PC-9 (cell line): Measurements from ENCODE around the gene LRSAM1. TPM values are rescaled to one million over a fixed set of nuclear protein-coding genes. Genes with fewer than 3 reads are reported as not detected.

Source experiments
- BruUV-seq: library from RNA; stranded (reverse); fragments of 400-500 nt; replicated peaks from 2 replicates; lab custom pipeline; 2021; lab: Mats Ljungman, UMichigan
- CTCF ChIA-PET: fragments of 300-600 bp; sonication (Branson Sonifier 250); formaldehyde crosslinking; loops from one replicate; lab custom pipeline; 2022; ENCODE audit warnings: antibody characterized with exemption; lab: Charles Lee
- POLR2A ChIA-PET: fragments of 300-600 bp; sonication (Branson Sonifier 250); formaldehyde crosslinking; loops from one replicate; lab custom pipeline; 2022; ENCODE audit warnings: antibody characterized with exemption; ENCODE audit not compliant: unreplicated experiment; lab: Charles Lee
- DNase-seq, 2 experiments: peaks; one replicate each; pipeline versions ENCODE4 v3.0.0 to v3.0.0-alpha.2; 2015 to 2022; ENCODE audit warnings: mixed read lengths in 1 of 2
- H2AFZ ChIP-seq: fragments of 200-600 bp; sonication (generic); 2 replicates; pipeline ENCODE4 v1.8.1; 2017; ENCODE audit warnings: antibody characterized with exemption
- H3F3A ChIP-seq: fragments of 200-600 bp; sonication (generic); 2 replicates; pipeline ENCODE4 v1.8.1; 2017; ENCODE audit warnings: antibody characterized with exemption, mild to moderate bottlenecking, low read depth; ENCODE audit not compliant: insufficient read depth
- H3K27ac ChIP-seq: fragments of 200-600 bp; sonication (generic); 2 replicates; pipeline ENCODE4 v1.6.1; 2016; ENCODE audit warnings: mixed run types
- H3K27me3 ChIP-seq: fragments of 200-600 bp; sonication (generic); 2 replicates; pipeline ENCODE4 v1.6.1; 2016; ENCODE audit warnings: low read depth, mixed run types; ENCODE audit not compliant: insufficient read depth
- H3K36me3 ChIP-seq: fragments of 200-600 bp; sonication (generic); 2 replicates; pipeline ENCODE4 v1.6.1; 2016; ENCODE audit warnings: low read depth, mixed run types
- H3K4me1 ChIP-seq: fragments of 200-600 bp; sonication (generic); replicated peaks from 2 replicates; pipeline ENCODE4 v1.6.1; 2016; ENCODE audit warnings: mixed run types; ENCODE audit not compliant: insufficient read depth
- H3K4me2 ChIP-seq: fragments of 200-600 bp; sonication (generic); 2 replicates; pipeline ENCODE4 v1.6.1; 2017; ENCODE audit warnings: mixed run types
- H3K4me3 ChIP-seq: fragments of 200-600 bp; sonication (generic); 2 replicates; pipeline ENCODE4 v1.6.1; 2016; ENCODE audit warnings: mixed run types
- H3K79me2 ChIP-seq: fragments of 200-600 bp; sonication (generic); 2 replicates; pipeline ENCODE4 v1.6.1; 2017; ENCODE audit warnings: low read depth, mixed run types
- H3K9me2 ChIP-seq: fragments of 200-600 bp; sonication (generic); 2 replicates; pipeline ENCODE4 v1.8.1; 2017; ENCODE audit warnings: mild to moderate bottlenecking; ENCODE audit not compliant: insufficient read depth
- H3K9me3 ChIP-seq: fragments of 200-600 bp; sonication (generic); 2 replicates; pipeline ENCODE4 v1.8.1; 2016; ENCODE audit warnings: low read depth; ENCODE audit not compliant: insufficient read depth
- H4K20me1 ChIP-seq: fragments of 200-600 bp; sonication (generic); 2 replicates; pipeline ENCODE4 v1.8.1; 2017; ENCODE audit not compliant: insufficient read depth
- CTCF ChIP-seq: fragments of 200-600 bp; sonication (generic); conservative IDR thresholded peaks from 2 replicates; pipeline ENCODE4 v1.6.1; 2017; ENCODE audit warnings: mixed run types, antibody characterized with exemption, mild to moderate bottlenecking, moderate library complexity
- EZH2 ChIP-seq: fragments of 200-600 bp; sonication (generic); IDR thresholded peaks from 2 replicates; pipeline ENCODE4 v1.8.0; 2017; ENCODE audit warnings: antibody characterized with exemption, low read depth
- intact Hi-C: fragments of 100-400 bp; cut with micrococcal nuclease; formaldehyde crosslinking; loops from one replicate; pipeline ENCODE4 v1.10.0; 2022; ENCODE audit not compliant: unreplicated experiment
- total RNA-seq: library from RNA; stranded (reverse); gene quantifications from 2 replicates; pipeline ENCODE4 v1.2.3, GENCODE V29; 2021

Gene LRSAM1
- total RNA-seq, 1 experiment from 2014 or later = 44.0 TPM

- DNase-seq = no peak
- H3K79me2 ChIP-seq = no peaks in the 10 kb centered on the region
- H3K4me2 ChIP-seq = no peak overlapping the region
- H2AFZ ChIP-seq = no peak overlapping the region
- H3K27me3 ChIP-seq = no peaks in the 10 kb centered on the region
- POLR2A ChIA-PET = no interaction called here
- no peak overlapping the region for H3K4me3 ChIP-seq
- no peaks in the 10 kb centered on the region for H3K9me2 ChIP-seq
- no peak overlapping the region for H3K27ac ChIP-seq
- CTCF ChIA-PET = no interaction called here
- H3F3A ChIP-seq = peaks cover 48% of the 10 kb centered on the region
- H3K9me3 ChIP-seq = no peaks in the 10 kb centered on the region
- H3K4me1 ChIP-seq = peaks cover 14% of the 10 kb centered on the region
- intact Hi-C loops = loop anchor here (5.0 kb wide), 1 partner anchor 415 kb away; the partner anchor contains the start of gene ST6GALNAC4
- no TSS peak for BruUV-seq
- peaks cover 4% of the 10 kb centered on the region; the same call in 1 of the 2 replicates for H3K36me3 ChIP-seq
- peaks cover 9% of the 10 kb centered on the region; the same call in 1 of the 2 replicates for H4K20me1 ChIP-seq
- TF ChIP-seq EZH2 (no peak), CTCF (no peak)
These were observed 50.6 kb downstream of the LRSAM1 start for GRCh38 chr9:127501821-127502343.

GRCh38 chr9:127502706-127503378, 51.5 kb downstream of the LRSAM1 start:
- H3K9me2 ChIP-seq = no peaks in the 10 kb centered on the region
- peaks cover 42% of the 10 kb centered on the region for H3F3A ChIP-seq
- no peaks in the 10 kb centered on the region for H3K36me3 ChIP-seq
- no peak overlapping the region for H2AFZ ChIP-seq
- no peaks in the 10 kb centered on the region for H3K27me3 ChIP-seq
- H3K27ac ChIP-seq = no peak overlapping the region
- no peak for DNase-seq
- no TSS peak for BruUV-seq
- intact Hi-C loops = loop anchor here (5.0 kb wide), 1 partner anchor 414 kb away; the partner anchor contains the start of gene ST6GALNAC4
- H3K4me1 ChIP-seq = peaks cover 9% of the 10 kb centered on the region
- TF ChIP-seq EZH2 (no peak), CTCF (no peak)
- no peaks in the 10 kb centered on the region for H3K9me3 ChIP-seq
- no peak overlapping the region for H3K4me2 ChIP-seq
- H4K20me1 ChIP-seq = peaks cover 6% of the 10 kb centered on the region; the same call in 1 of the 2 replicates
- CTCF ChIA-PET = no interaction called here
- no peaks in the 10 kb centered on the region for H3K79me2 ChIP-seq
- POLR2A ChIA-PET = interaction anchor here (0.8 kb wide), 1 partner anchor 34 kb away, joined by 3 read pairs; no protein-coding TSS in a partner anchor
- H3K4me3 ChIP-seq = no peak overlapping the region

- no peaks in the 10 kb centered on the region for H3K9me2 ChIP-seq
- no peak overlapping the region for H3K27ac ChIP-seq
- peaks cover 36% of the 10 kb centered on the region; the same call in 1 of the 2 replicates for H3F3A ChIP-seq
- 0 out of 2 replicates have a peak, but pooled peaks cover 2% of the 10 kb centered on the region for H3K36me3 ChIP-seq
- intact Hi-C loops = loop anchor here (5.0 kb wide), 1 partner anchor 414 kb away; the partner anchor contains the start of gene ST6GALNAC4
- ChIA-PET CTCF (interaction anchor here (0.6 to 1.3 kb wide), 3 partner anchors 19 to 83 kb away, joined by 3 to 6 read pairs (median 4); no protein-coding TSS in a partner anchor), POLR2A (interaction anchor here (0.6 to 0.8 kb wide), 2 partner anchors 33 to 48 kb away, joined by 3 to 7 read pairs; no protein-coding TSS in a partner anchor)
- no peaks in the 10 kb centered on the region for H3K79me2 ChIP-seq
- 0 out of 2 replicates have a peak, but pooled peaks cover 3% of the 10 kb centered on the region for H4K20me1 ChIP-seq
- no peak overlapping the region for H3K4me2 ChIP-seq
- peaks cover 3% of the 10 kb centered on the region for H3K4me1 ChIP-seq
- no peak overlapping the region for H2AFZ ChIP-seq
- no TSS peak for BruUV-seq
- TF ChIP-seq EZH2 = no peak
- TF ChIP-seq CTCF = no peak
- no peak for DNase-seq
- no peaks in the 10 kb centered on the region for H3K27me3 ChIP-seq
- no peaks in the 10 kb centered on the region for H3K9me3 ChIP-seq
- no peak overlapping the region for H3K4me3 ChIP-seq
These were observed 52.1 kb downstream of the LRSAM1 start for GRCh38 chr9:127503379-127503921.
